ENCODE data around the gene HAND2.

Gene HAND2

GRCh38 chr4:173521467-173522159 lies 8.4 kb downstream of the HAND2 start:
- no peak for DNase-seq (ENCODE audit: low read depth in 1 of 2, low spot score in 1 of 2)

GRCh38 chr4:173520921-173521466 lies 9.0 kb downstream of the HAND2 start:
- no peak for DNase-seq (ENCODE audit: low read depth in 1 of 2, low spot score in 1 of 2)

- DNase-seq (ENCODE audit: low read depth in 1 of 2, low spot score in 1 of 2), result no peak
Observed at GRCh38 chr4:173519111-173520101, 10.6 kb downstream of the HAND2 start.

DNA sequence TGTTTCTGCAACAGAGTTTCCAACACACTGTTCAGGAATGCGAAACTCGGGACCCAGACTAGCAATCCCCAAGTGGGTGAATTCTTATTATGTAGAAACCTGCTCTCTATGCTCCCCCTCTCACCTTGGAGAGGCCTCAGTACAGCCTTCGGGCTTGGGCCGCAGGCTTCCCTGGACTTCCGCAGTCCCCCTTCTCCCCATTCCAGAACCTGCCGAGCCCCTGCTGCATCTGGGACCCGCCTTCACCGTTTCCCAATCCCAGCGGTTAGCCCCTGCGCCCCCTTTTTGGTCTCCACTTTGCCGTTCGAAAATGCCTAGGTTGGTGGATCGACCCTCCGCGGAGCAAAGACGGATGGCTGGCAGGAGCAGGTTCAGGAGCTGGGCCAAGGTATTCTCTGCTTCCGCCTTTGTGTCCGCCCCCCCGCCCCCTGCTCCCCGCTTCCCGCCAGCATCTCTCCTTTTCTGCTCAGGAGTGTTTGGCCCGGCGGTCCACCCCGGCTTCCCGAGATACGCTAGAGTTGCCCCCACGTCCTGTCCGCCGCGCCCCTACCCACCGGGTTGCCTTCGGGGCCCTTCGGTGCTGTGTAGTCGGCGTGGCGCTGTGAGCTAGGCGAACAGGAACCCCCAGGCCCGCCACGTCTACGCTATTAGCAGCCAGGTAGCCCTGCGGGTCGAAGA lies 11.5 kb downstream of the HAND2 start:
- no peak for DNase-seq (ENCODE audit: low read depth in 1 of 2, low spot score in 1 of 2)

DNA sequence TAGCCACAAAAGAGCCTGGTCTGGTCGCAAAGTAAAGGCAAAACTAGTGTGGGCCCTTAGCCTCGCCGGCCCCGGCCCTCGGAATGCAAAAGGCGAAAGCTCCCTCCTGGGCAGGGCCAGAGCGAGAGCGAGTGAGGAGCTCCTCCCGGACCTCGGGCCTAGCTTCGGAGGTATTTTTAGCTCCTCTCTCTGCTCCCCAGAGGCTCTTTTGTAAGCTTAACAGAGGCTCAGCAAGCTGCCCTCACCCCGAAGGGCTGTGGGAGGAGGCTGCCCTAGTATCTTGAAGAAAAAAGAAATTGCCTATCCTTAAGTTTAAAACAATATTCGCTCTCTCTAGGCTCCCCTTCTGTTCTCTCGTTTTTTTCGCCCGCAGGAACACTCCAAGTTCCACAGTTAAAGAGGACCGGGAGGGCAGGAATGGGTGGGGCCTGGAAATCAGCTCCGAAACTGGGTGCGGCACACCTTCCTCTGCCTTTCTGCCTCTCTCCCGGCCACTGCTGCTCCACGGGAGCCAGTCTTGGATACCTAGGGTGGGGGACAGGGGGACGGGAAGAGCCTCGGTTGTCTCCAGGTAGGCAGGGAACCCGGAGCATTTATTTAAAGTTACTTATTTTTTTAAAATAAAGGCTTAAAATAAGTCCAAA lies 12.1 kb downstream of the HAND2 start:
- no peak for DNase-seq (ENCODE audit: low read depth in 1 of 2, low spot score in 1 of 2)

DNA sequence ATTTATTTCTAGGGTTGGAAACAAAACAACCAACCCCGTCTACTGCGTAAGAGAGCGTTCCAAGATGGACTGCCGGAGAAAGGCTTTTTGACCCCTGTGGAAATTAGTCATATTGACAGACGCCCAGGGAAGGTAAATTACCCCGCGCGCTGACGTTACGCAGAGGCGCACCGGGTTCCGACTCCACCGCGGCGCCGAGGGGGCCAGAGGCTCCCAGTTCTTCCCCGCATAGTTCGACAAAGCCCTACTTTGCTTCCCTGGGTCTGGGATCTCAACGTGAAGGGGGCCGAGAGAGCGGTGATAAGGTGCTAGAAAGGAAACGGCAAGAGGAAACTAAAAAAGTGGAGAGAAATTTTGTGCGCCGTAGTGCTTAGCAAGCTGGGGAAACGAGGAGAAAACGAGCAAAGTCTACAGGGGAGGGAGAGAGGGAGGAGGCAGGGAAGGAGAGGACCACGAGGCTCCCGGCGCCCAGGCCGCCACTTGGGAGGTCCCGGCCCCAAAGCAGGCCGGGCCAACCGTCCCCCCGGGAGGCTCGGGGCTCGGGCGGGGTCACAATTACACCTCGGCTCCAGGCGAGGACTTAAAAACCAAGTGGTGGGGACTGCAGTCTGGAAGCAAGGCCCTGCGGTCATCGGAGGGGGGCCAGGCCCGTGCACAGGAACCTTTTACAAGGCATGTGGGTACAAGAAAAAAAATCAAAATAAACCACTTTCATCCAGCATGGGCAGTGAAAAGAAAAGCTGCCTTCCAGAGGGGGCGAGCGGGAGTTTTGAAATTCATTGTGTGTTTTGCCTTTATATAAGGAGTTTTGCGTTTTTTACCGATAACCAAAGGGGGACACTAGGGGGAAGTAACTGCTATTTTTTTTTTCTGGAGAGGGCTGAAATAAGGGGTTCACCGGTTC lies 13.2 kb downstream of the HAND2 start:
- no peak for DNase-seq (ENCODE audit: low read depth in 1 of 2, low spot score in 1 of 2)

GRCh38 chr4:173515458-173515857 lies 14.6 kb downstream of the HAND2 start:
- no peak for DNase-seq (ENCODE audit: low read depth in 1 of 2, low spot score in 1 of 2)

- no peak for DNase-seq (ENCODE audit: low read depth in 1 of 2, low spot score in 1 of 2)
Observed at GRCh38 chr4:173514641-173515217, 15.3 kb downstream of the HAND2 start.

GRCh38 chr4:173513651-173514050 lies 16.4 kb downstream of the HAND2 start:
- no peak for DNase-seq (ENCODE audit: low read depth in 1 of 2, low spot score in 1 of 2)

- DNase-seq (ENCODE audit: low read depth in 1 of 2, low spot score in 1 of 2), result no peak
Observed at GRCh38 chr4:173511787-173512361, 18.2 kb downstream of the HAND2 start.

DNA sequence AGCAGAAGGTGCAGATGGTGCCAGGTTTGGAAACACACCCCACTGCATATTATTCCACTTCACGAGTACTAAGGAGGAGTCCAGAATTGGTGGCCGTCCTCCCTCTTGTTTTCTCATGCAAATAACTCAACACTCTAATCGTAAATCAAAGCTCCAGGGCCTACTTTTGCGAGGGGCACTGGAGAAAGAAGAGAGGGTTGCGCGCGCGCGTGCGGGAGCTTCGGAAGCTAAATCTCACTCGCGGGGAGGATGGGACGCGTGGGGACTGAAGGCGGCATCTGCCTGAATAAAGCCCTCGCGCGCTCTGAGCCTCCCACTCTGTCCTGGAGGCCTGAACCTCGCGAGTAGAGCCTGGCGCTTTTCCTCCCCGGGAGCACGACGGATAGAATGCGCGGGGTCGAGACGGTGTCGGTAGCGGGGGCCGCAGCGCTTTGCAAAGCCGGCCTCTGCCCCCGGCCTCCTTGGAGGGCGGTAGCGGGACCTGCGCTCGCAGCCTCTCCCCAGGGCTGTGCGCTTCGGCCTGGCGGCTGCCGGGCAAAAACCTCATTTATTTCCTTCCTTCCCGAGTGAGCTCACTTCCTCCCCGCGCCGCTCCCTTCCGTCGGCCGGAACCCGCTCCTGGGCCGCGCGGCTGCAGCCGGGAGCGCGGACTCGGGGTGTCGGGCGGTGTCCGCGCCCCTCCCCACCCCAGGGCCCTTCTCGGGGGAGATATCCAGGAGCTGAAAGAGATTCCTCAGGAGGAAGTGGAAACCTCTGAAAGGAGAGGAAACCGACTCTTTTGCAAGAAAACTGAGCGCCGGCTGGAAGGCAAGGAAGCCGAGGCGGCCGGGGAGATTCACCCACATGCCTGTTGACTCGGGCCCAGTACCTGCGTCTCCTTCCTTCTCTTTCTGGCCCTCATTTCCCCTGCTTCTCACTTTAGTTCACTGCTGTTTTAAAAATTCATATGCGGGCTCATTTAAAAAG lies 20.7 kb downstream of the HAND2 start:
- no peak for DNase-seq (ENCODE audit: low read depth in 1 of 2, low spot score in 1 of 2)

DNA sequence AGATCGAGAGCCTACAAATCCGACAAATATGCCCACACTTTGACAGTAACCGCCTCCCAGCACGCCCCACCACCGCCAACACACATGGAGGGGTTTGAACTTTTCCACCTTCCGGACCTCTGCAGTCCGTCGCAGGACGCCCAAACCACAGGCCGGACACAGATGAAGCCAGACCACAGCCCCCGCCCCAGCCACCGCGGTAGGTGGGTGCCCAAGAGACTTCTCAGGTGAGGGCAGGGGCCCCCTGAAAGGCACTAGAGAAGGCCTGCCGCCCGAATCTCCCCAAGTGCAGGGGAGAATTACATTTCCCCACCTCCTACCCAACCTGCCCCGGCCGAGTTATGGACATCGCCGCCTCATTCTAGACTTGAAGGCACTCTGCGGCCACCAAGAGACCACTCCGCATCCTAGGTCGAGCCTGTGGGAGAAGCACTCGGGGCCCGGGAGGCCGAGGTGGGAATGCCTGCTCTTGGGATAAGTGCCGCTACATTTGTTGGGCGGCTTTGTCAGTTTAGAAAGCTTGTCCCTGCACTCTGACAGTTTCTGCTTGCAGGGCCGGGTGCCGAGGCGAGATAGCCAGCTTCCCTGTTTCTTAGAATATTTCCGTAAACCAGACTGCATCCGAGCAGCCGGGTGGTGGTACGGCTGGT lies 21.5 kb downstream of the HAND2 start:
- no peak for DNase-seq (ENCODE audit: low read depth in 1 of 2, low spot score in 1 of 2)

GRCh38 chr4:173507471-173508385 lies 22.3 kb downstream of the HAND2 start:
- no peak for DNase-seq (ENCODE audit: low read depth in 1 of 2, low spot score in 1 of 2)

DNA sequence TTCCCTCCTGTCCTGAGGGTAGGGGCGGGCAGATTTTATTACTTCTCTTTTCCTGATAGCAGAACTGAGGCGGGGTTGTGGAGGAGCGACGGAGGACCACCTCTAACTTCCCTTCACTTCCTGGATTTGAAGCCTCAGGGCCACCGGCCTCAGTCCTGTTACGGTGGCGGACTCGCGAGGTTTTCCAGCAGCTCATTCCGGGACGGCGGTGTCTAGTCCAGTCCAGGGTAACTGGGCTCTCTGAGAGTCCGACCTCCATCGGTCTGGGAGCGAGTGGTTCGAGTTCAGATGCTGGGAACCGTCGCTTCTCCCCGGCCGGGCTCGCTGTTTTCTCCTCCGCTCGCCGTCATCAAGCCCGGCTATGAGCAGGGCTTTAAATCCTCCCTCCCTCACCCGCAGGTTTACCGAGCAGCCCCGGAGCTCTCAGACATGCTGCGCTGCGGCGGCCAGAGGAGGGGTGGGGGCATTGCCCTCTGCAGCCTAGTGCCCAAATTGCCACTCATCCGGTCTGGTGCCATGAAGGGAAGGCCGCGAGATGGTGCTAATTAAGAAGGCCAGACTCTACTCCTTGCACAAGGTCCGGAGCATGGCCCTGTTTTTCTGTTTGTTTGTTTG lies 23.3 kb downstream of the HAND2 start:
- DNase-seq (ENCODE audit: low read depth in 1 of 2, low spot score in 1 of 2), result no peak

DNA sequence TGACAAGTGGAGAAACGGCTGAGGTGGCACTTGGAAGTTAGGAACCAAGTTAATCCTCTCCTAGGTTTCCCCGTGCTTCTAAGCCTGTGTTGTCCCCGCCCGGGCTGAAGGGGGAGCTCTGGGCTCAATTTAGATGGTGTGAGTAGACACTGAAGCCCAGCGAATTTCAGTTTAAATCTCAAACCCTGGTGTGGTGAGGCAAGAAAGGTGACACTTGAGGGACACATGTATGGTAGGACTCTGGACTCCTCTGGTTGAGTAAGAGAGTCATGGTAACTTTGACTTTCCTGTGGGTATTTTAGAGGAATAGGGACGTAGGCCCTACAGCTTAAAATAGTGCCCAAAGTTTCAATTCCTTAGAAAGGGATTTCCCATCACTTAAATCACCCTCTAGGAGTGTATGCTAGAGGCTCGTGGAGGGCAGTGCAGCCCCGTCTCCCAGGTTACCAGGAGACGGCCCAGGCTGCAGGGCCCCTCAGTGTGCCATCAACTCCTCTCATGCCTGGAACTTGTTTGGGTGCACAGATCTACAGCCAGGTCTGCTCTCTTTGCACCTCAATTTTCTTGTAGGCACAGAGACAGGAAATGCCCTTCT lies 24.0 kb downstream of the HAND2 start:
- DNase-seq (ENCODE audit: low read depth in 1 of 2, low spot score in 1 of 2), result no peak

GRCh38 chr4:173504181-173504503 lies 25.9 kb downstream of the HAND2 start:
- no peak for DNase-seq (ENCODE audit: low read depth in 1 of 2, low spot score in 1 of 2)
